HG02678 (cell line): Measurements from ENCODE around the gene PDE8A.

Source experiments
- ATAC-seq: cut with Tn5 transposase; IDR thresholded peaks from one replicate; pipeline ENCODE4 v1.9.1; 2021; ENCODE audit warnings: mild to moderate bottlenecking, moderate library complexity; ENCODE audit not compliant: unreplicated experiment

Gene PDE8A

GRCh38 chr15:84981711-84982300, at the start of gene PDE8A:
TSS of gene PDE8A (plus strand) at chr15:84981856. CDS start at chr15:84982163, 307 bp downstream.
- ATAC-seq, result peak; percentile 29

GRCh38 chr15:84934942-84935729, 46.5 kb upstream of the PDE8A start:
- ATAC-seq, result no peak

- ATAC-seq, result no peak
Observed at GRCh38 chr15:84937144-84937543, 44.5 kb upstream of the PDE8A start.

- ATAC-seq, result no peak
Observed at GRCh38 chr15:84938726-84939125, 42.9 kb upstream of the PDE8A start.

- no peak for ATAC-seq
Observed at GRCh38 chr15:84940399-84940798, 41.3 kb upstream of the PDE8A start.

GRCh38 chr15:84942456-84942855, 39.2 kb upstream of the PDE8A start:
- ATAC-seq, result no peak

- no peak for ATAC-seq
Observed at GRCh38 chr15:84944311-84944710, 37.3 kb upstream of the PDE8A start.

- no peak for ATAC-seq
Observed at GRCh38 chr15:84944861-84945260, 36.8 kb upstream of the PDE8A start.

- no peak for ATAC-seq
Observed at GRCh38 chr15:84946772-84947489, 34.7 kb upstream of the PDE8A start.

GRCh38 chr15:84947947-84948830, 33.5 kb upstream of the PDE8A start:
- ATAC-seq, result no peak

- no peak for ATAC-seq
Observed at GRCh38 chr15:84949043-84949442, 32.6 kb upstream of the PDE8A start.

- no peak for ATAC-seq
Observed at GRCh38 chr15:84949845-84950569, 31.6 kb upstream of the PDE8A start.

GRCh38 chr15:84950570-84951111, 31.0 kb upstream of the PDE8A start:
- no peak for ATAC-seq

GRCh38 chr15:84951736-84952135, 29.9 kb upstream of the PDE8A start:
- no peak for ATAC-seq

GRCh38 chr15:84953136-84953535, 28.5 kb upstream of the PDE8A start:
- ATAC-seq, result no peak

- ATAC-seq, result no peak
Observed at GRCh38 chr15:84953726-84954125, 27.9 kb upstream of the PDE8A start.

- no peak for ATAC-seq
Observed at GRCh38 chr15:84955089-84955848, 26.4 kb upstream of the PDE8A start.

- no peak for ATAC-seq
Observed at GRCh38 chr15:84956199-84956598, 25.5 kb upstream of the PDE8A start.

- ATAC-seq, result no peak
Observed at GRCh38 chr15:84960391-84961113, 21.1 kb upstream of the PDE8A start.
